ENCODE data around the gene CUX1. TPM values are rescaled to one million over a fixed set of nuclear protein-coding genes. Genes with fewer than 3 reads are reported as not detected.
"Not testable (repeated sequence)": the region's sequence is repeated elsewhere in the genome, so short reads cannot be mapped to it uniquely, and the experiment has no call there.

The CUX1 gene
- polyA plus RNA-seq, 3 donors: 22.4 to 47.5 (median 40.9) TPM

DNA sequence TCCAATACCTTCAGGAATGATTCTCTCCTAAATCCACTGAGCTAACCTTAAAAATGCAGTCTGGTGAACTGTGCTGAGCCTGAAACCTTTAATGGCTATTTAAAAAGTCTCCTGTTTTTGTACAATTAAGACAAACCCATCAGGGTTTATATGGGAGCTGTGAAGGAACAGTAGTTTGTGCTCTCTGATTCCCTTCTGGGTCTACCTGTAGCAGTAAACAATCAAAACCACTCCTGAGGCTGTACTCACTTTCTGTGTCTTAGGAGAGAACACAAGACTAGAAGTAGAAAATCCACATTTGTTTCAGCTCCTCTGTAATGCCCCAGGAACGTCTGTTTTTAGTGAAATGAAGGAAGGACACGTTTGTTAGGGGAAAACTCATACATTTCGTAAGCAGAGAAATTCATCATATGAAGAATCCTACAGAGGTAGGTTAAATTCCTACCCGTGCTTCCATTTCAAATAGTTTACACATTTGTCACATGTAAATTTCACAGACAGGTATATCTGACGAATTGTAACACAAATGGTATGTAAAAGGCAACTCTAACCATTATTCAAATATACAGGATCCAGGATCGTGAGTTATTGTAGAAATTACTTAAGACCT, 2.6 kb downstream of the CUX1 start:
- WGBS, 3 donors: 69 to 82% (median 79%) methylated on average over 6 of the region's 6 CpGs
- no peak overlapping the region for H3K27ac ChIP-seq (ENCODE audit: low read depth, low read length)

DNA sequence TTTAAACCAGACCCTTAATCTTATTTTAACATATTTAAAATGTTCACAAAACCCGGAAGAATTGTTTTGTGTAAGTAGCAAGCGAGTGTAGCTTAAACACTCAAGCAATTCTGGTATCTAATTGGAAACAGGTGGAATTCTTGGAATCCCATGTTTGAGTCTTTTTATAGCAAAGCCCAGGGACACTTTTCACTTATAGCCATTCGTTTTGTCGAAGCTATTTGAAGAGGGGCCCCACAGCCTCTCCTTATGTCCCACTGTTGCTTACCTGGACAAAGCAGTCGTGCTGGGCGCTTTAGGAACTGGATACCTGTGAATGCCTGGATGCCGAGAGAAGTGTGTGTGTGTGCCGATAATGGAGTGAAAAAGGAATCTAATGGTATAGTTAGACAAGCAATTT, 3.3 kb downstream of the CUX1 start:
- WGBS, 3 donors: 81 to 84% (median 82%) methylated on average over 8 of the region's 8 CpGs
- no peak overlapping the region for H3K27ac ChIP-seq (ENCODE audit: low read depth, low read length)

DNA sequence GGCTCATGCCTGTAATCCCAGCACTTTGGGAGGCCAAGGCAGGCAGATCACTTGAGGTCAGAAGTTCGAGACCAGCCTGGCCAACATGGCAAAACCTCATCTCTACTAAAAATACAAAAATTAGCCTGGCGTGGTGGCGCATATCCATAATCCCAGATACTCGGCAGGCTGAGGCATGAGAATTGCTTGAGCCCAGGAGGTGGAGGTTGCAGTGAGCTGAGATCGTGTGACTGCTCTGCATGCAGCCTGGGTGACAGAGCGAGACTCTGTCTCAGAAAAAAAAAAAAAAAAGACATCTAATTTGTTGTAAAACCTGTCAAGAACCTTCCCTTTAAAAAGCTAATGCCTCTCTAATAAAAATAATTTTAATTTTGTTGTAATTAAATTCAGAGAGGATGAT, 5.2 kb downstream of the CUX1 start:
- not testable (repeated sequence) for H3K27ac ChIP-seq (ENCODE audit: low read depth, low read length)
- 89 to 91% (median 90%) methylated on average over 6 of the region's 6 CpGs for WGBS, 3 donors

DNA sequence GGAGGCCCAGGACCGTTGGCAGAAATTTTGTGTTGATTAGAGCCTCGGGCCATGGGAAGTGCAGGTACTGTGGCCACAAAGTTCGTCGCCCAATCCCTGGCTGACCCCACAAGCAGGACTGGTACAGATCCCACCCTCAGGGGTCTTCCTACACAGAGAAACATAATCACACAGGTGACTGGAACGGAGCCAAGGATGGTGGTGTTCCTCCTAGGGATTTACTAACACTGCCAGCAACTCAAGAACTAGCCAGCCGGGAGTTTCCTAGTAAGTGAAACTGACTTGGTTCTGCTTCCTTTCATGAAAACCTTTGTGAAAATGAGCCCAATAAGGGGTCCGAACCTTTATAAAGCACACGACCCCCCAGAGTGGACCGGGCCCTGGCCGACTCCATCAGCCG, 5.7 kb downstream of the CUX1 start:
- WGBS, 3 donors: 66 to 79% (median 72%) methylated on average over 11 of the region's 11 CpGs
- no peak overlapping the region for H3K27ac ChIP-seq (ENCODE audit: low read depth, low read length)

DNA sequence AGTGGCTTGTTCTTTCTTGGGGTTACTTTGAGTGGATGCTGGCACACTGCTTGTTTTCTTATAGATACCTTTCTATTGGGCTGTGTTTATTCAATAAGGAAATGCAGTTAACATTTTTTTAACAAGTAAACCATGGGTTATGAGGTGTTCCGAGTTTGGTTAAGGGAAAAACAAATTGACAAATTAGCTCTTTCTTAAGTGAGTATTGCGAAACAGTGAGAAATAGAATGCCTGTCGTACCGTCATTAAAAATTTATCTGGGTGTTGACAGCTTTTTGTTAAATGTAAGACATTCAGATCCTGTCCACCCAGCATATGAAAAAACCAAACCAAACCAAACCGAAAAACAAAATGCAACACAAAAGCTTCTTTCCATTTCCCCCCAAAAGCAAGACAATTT, 6.2 kb downstream of the CUX1 start:
- WGBS, 3 donors: 41 to 52% (median 49%) methylated on average over 5 of the region's 5 CpGs
- no peak overlapping the region for H3K27ac ChIP-seq (ENCODE audit: low read depth, low read length)

DNA sequence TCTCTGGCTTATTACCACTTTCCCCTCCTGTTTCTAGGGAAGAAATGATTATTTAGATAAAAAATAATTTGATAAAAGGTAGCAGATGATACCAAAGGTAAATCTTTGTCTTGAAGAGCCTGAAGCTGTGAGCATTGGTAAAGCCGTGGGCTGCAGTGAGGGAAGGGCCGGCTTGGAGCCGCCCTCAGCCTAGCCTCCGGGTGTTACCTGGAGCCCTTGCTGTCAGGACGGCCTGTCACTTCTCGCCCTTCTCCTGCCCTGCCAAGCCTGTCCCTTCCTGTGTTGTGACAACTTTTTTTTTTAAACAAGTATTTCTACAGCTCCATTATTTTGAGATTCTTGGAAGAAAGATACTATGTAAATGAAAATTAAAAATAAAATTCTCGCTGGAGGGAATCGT, 7.0 kb downstream of the CUX1 start:
- 82 to 92% (median 86%) methylated on average over 8 of the region's 8 CpGs for WGBS, 3 donors

DNA sequence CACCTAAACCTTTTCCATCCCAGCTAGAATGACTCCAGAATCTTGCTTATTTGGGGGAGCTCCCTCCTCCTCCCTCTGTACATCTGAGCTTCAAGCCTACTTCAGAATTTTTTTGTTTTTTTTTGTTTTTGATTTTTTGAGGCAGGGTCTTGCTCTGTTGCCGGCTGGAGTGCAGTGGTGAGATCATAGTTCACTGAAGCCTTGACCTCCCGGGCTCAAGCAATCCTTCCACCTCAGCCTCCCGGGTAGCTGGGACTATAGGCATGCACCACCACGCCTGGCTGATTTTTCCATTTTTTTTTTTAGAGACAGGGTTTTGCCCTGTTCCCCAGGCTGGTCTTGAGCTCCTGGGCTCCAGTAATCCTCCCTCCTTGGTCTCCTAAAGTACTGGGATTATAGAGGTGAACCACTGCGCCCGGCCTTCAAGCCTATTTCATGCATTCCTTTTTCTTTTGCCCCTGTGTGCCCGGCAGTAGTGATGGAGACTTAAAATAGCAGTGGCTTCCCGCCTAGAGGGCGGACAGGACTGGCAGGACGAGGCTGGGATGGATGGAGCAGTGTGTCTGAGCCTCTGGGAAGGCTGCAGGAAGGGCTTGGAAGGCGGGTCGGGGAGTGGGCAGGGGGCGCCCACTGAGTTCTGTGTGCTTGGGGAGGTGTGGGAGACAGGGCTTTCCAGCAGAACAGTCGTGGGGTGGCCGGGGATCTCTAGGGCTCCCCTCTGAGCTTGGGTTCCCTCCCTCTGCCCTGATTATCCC, 8.8 kb downstream of the CUX1 start:
- H3K27ac ChIP-seq (ENCODE audit: low read depth, low read length): no peak overlapping the region
- 86 to 91% (median 88%) methylated on average over 15 of the region's 15 CpGs for WGBS, 3 donors

More for the DNA sequence above, 7.0 kb downstream of the CUX1 start:
- no peak overlapping the region for H3K27ac ChIP-seq (ENCODE audit: low read depth, low read length)

DNA sequence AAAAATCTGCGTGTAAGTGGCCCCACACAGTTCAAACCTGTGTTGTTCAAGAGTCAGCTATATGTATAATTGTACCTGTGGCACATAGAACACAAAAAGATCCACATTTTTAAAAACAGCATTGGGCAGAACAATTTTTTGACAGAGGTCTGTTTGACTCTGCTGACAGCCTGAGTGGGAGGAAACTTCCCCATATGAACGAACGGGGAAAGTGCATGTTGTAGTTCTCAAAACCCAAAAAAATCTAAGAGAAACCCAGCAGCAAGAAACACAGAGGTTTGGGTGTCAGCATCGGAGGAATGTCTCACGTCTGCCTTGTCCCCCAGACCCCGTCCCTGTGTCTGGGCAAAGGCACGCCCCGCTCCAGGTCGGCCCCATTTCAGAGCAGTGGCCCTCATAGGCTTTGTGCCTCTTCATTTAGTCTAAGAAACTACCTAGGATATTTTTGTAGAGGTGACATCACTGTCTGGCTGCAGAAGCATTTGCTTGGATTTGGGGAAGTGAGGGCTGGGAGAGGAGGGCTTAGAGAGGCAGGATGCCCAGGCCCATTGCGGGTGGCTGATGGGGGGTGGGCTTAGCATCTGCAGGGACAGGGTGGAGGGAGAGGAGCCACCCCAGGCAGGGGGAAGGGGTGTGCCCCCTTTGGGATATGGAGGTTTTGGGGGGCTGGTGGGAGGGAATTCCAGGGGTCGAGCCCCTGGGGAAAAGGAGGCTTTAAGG, 11.0 kb downstream of the CUX1 start:
- WGBS, 3 donors: 81 to 95% (median 87%) methylated on average over 11 of the region's 11 CpGs
- H3K27ac ChIP-seq (ENCODE audit: low read depth, low read length): no peak overlapping the region

DNA sequence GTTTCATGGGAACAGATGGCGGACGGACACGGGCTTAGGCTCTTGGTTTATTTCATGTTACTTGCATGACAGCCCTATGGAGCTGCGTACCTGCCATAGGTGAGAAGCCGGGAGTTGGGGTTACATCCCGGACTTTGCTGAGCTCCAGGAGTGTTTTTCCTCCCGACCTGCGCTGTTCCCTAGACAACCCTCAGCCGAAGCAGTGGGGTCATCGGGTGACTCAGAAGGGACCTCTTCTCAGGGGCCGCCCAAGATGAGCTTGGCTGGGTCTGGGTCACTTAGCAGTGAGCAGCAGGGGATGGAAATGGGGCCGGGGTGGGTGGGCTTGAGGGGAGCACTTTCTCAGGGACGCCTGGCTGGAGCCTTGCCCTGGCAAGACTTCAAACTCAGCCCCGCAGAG, 11.9 kb downstream of the CUX1 start:
- 94 to 97% (median 96%) methylated on average over 14 of the region's 14 CpGs for WGBS, 3 donors

DNA sequence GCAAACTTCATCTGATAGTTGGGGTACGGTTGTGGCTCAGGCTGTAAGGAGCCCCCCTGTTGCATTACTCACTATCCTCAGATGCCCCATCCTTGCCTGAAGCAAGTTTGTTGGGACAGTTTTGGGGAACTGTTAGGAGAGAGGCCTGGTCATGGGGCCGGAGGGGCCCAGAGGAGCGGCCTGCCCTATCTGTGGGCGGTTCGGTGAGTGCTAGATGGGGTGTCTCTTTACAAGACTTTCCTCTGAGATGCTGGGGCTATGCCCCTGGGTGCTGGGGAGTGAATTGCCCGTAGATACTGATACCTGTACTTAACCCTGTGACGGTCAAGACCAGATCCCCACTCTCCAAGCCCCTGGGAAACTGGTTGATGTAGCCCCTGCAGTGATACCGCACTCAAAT, 12.4 kb downstream of the CUX1 start:
- H3K27ac ChIP-seq (ENCODE audit: low read depth, low read length): no peak overlapping the region
- 96 to 98% (median 97%) methylated on average over 8 of the region's 8 CpGs for WGBS, 3 donors

More for the DNA sequence above, 11.9 kb downstream of the CUX1 start:
- no peak overlapping the region for H3K27ac ChIP-seq (ENCODE audit: low read depth, low read length)

DNA sequence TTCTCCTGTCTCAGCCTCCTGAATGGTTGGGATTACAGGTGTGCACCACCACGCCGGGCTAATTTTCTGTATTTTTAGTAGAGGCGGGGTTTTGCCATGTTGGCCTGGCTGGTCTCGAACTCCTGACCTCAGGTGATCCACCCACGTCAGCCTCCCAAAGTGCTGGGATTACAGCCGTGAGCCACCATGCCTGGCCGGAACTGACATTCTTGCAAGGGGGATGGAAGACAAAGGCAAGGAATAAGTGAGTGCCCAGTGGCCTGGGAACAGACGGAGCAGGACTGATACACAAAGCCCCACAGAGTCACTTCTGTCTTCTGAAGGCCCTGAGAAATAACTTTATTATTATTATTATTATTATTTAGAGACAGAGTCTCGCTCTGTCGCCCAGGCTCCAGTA, 14.0 kb downstream of the CUX1 start:
- H3K27ac ChIP-seq (ENCODE audit: low read depth, low read length): not testable (repeated sequence)
- 91 to 99% (median 96%) methylated on average over 10 of the region's 10 CpGs for WGBS, 3 donors

DNA sequence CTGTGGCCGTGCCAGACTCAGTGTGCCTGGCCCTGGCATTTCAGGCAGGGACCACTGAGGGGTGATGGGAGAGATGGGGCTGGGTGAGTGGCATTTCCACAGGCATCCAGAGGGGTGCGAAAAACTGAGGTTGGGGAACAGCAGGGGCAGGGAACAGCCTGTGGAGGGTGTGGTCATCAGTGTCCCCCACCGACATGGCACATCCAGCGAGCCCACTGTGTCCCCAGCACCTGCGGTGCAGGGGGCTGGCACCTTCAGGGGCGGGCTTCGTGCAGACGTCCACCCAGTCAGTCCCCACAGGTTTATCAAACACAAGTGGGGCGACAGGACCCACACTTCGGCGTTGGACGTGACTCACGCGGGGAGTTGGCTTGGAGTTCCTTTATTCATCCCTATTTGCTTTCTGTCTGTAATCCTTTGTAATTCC, 14.8 kb downstream of the CUX1 start:
- WGBS, 3 donors: 86 to 93% (median 90%) methylated on average over 13 to 14 of the region's 14 CpGs
- no peak overlapping the region for H3K27ac ChIP-seq (ENCODE audit: low read depth, low read length)

DNA sequence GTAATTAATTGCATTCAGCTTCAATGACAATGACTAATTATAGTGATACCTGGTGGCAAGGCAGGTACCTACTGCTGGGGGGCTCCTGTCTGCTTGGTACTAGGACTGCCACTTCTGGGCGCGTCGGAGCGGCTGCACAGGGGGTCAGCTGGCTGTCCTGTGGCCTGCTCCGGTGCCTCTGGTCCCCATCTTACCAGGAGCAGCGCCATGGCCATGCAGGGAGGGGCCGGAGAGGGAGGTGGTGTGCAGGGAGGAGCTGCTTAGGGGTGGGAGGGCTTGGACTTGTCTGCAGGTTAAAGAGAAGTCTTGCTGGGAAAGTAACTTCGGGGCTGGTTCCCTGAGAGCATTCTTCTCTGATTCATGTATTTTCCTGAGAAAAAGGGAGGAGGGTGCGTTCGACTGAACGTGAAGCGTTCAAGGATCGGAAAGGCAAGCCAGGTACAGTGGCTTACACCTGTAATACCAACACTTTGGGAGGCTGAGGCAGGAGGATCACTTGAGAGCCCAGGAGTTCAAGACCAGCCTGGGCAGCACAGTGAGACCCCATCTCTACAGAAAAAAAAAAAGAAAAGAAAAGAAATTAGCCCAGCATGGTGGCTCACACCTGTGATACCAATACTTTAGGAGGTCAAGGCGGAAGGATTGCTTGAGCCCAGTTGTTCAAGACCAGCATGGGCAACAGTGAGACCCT, 15.4 kb downstream of the CUX1 start:
- no peak overlapping the region for H3K27ac ChIP-seq (ENCODE audit: low read depth, low read length)
- 94 to 96% (median 96%) methylated on average over 14 of the region's 14 CpGs for WGBS, 3 donors

DNA sequence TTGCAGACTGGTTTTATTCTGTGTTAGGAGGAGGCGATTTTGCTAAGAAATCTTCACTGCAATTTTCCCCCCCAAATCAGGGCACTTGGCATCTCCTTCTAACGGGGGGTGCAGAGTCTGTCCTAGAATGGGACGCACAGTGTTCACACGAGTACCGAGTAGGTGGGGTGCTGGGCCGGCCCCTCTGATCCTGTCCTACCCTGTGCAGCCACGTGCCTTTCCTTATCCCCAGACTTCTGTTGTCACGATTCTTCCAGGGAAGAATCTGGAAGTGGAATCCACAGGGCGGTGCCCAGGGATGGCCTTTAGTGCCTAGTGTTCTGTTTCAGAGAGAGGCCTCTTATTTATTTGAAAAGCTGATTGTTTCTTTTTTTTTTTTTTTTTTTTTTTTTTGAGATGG, 16.4 kb downstream of the CUX1 start:
- 82 to 87% (median 84%) methylated on average over 9 of the region's 9 CpGs for WGBS, 3 donors
- H3K27ac ChIP-seq (ENCODE audit: low read depth, low read length): no peak overlapping the region

DNA sequence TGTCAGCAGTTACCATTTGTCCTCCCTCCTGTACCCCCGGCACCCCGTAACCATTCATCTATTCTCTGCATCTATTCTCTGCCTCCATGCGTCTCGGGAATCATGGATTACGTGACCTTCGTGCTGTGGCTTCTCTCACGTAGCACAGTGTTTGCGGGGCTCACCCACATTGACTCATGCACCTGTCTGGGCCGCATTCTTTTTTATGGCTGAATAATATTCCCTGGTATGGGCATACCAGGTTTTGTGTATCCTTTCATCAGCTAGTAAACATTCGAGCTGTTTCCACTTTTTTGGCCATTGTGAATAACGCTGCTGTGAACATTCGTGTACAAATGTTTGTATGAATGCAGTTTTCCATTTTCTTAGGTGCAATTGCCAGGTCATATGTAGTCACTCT, 17.7 kb downstream of the CUX1 start:
- 98% methylated on average over 12 of the region's 12 CpGs for WGBS, 3 donors

DNA sequence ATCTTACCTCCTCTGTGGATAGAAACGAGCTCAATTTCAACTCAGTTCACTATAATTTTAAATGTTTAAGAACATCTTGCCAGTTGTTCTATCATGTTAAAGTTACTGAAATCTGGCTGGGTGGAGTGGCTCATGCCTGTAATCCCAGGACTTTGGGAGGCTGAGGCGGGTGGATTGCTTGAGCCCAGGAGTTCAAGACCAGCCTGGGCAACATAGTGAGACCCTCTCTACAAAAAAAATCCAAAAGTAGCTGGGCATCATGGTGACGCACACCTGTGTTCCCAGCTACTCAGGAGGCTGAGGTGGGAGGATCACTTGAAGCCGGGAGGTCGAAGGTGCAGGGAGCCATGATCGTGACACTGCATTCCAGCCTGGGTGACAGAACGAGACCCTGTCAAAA, 20.0 kb downstream of the CUX1 start:
- H3K27ac ChIP-seq (ENCODE audit: low read depth, low read length): not testable (repeated sequence)
- WGBS, 3 donors: 93% methylated on average over 7 of the region's 7 CpGs

More for the DNA sequence above, 17.7 kb downstream of the CUX1 start:
- no peak overlapping the region for H3K27ac ChIP-seq (ENCODE audit: low read depth, low read length)

DNA sequence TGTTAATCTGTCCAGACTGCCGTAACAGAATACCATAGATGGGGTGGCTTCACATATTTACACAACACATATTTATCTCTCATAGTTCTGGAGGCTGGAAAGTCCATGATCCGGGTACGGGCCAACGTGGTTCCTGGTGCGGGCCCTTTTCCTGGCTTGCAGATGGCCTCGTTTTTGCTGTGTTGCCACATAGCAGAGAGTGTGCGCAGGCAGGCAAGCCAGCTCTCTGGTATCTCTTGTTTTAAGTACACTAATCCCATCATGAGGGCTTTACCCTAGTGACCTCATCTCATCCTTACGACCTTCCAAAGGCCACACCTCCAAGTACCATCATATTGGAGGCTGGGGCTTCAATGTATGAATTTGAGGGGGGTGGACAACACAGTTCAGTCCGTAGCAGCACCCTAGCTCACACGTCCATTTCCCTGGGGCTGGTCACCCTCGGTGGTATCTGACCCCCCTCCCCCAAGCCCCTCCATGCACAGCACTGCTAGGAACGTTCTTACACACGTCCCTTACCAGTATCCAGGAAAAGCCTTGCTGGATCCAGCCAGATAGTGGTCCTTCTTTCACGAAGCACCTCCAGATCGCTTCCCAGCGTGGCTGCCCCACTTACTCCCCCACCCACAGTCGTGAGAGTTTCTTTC, 21.5 kb downstream of the CUX1 start:
- 84% methylated on average over 17 of the region's 17 CpGs for WGBS, 3 donors
- H3K27ac ChIP-seq (ENCODE audit: low read depth, low read length): no peak overlapping the region

DNA sequence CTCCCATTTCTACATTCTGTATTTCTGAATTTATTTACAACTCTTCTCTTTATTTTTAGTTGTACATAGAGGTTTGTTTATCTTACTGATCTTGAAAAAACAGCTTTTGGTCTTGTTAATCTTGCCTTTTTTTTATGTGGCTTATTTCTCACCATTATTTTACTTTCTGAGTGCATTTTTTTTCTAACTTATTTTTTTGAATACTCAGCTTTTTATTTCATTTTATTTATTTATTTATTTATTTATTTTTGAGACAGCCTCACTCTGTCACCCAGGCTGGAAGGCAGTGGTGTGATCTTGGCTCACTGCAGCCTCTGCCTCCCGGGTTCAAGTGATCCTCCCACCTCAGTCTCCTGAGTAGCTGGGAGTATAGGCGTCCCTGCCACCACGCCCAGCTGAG, 23.9 kb downstream of the CUX1 start:
- H3K27ac ChIP-seq (ENCODE audit: low read depth, low read length): no peak overlapping the region
- 77 to 90% (median 78%) methylated on average over 3 of the region's 3 CpGs for WGBS, 3 donors
